Nucleus accumbens (tissue), 56 donors: ENCODE data around the gene ARMC6.
A peak's percentile ranks its signal among the peaks of the same experiment; 100 is the strongest.
"Not testable (repeated sequence)": the region's sequence is repeated elsewhere in the genome, so short reads cannot be mapped to it uniquely, and the experiment has no call there.

Experiments
- DNase-seq, 56 donors: peaks; one replicate each; lab custom pipeline; 2025; lab: John Stamatoyannopoulos, UW

Gene ARMC6

GRCh38 chr19:19021115-19021514 is 12.3 kb upstream of the ARMC6 start:
- DNase-seq: no peak

DNA sequence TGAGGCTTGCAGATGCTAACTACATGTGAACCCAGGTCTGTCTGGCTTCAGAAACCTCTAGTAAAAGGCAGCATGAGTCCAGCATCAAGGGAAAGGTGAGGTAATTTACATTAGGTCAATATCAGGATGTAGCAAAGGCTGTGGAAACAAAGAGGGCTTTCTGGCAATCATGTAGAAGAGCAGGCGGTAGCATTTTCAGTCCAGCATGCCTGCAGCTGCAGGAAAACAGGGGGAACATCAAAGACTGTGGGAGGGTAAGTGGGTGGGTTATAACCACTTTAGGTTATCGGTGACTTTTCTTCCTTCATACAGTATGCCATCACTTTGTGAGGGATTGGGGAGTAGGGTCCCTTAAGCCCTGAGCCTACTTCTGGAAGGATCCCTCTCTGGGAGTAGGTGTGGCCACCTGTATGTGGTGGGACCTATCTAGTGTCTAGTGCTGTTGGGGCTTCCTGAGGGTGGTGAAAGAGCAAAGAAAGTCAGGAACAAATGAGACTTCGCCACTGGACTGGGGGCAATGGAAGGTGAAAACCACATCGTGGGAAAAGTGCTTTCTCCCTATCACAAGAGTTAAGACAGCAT is 10.9 kb upstream of the ARMC6 start:
- DNase-seq: no peak

- not testable (repeated sequence) for DNase-seq
Observed at GRCh38 chr19:19023376-19023775, 10.0 kb upstream of the ARMC6 start.

GRCh38 chr19:19025861-19026260 is 7.5 kb upstream of the ARMC6 start:
- DNase-seq: no peak

GRCh38 chr19:19026299-19026971 is 7.0 kb upstream of the ARMC6 start:
- DNase-seq: peak in 2 of 56 donors; percentile 0 to 4

GRCh38 chr19:19027228-19027627 is 6.2 kb upstream of the ARMC6 start:
- no peak for DNase-seq

DNA sequence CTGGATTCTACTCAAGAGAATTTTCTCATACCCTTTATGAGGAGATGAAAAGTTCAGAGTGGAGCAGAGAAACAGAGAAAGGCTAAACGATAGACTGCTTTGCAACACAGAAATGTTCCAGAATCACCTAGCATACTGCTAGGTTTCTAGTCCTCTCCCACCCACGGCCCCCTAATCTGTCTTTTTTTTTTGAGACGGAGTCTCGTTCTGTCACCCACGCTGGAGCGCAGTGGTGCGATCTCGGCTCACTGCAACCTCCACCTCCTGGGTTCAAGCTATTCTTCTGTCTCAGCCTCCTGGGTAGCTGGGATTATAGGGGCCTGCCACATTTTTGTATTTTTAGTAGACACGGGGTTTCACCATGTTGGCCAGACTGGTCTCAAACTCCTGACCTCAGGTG is 4.9 kb upstream of the ARMC6 start:
- peak in 7 of 56 donors; percentile 1 to 26 (median 8) for DNase-seq

DNA sequence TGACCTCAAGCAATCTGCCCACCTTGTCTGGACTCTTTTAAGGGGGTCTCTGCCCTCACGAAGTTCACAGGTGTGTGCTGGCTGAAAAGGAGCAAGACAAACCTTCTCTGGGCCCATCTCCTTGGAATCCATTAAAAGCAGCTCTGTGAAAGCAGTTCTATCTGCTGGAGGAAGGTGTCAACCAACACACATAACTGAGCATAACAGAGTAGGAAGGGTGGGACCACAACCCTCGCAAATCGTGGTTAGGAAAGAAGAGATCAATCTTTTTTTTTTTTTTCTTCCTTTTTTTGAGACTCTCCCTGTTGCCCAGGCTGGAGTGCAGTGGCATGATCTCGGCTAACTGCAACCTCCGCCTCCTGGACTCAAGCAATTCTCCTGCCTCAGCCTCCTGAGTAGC is 1.5 kb upstream of the ARMC6 start:
- DNase-seq: no peak

GRCh38 chr19:19032420-19033175 is 805 bp upstream of the ARMC6 start:
- peak; percentile 3 to 94 (median 74) for DNase-seq

- no peak for DNase-seq
Observed at GRCh38 chr19:19033176-19033425, 302 bp upstream of the ARMC6 start.

DNA sequence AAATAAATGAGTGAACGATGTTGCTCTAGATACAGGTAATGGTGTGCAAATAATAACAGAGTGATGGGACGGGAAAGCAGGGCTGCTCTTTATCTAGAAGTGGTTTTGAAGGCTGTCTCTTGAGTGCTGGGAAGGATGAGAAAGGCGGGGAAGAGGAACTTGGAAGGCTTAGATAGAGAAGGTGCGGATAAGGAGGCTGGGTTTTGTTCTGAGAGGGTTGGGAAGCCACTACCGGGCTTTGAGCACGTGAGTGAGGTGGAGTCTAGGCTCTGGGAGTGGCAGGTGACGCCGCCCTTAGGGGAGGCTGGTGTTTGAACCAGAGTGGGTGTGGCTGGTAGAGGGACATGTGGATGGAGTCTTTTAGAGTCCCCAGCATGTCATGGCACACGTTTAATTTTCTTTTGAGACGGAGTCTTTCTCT is 811 bp downstream of the ARMC6 start:
- peak in 31 of 56 donors; percentile 1 to 66 (median 29) for DNase-seq

- DNase-seq: no peak
Observed at GRCh38 chr19:19039901-19040300, 6.5 kb downstream of the ARMC6 start.

- DNase-seq: no peak
Observed at GRCh38 chr19:19040417-19040816, 7.0 kb downstream of the ARMC6 start.

GRCh38 chr19:19042732-19043280 is 9.4 kb downstream of the ARMC6 start:
- DNase-seq: no peak

DNA sequence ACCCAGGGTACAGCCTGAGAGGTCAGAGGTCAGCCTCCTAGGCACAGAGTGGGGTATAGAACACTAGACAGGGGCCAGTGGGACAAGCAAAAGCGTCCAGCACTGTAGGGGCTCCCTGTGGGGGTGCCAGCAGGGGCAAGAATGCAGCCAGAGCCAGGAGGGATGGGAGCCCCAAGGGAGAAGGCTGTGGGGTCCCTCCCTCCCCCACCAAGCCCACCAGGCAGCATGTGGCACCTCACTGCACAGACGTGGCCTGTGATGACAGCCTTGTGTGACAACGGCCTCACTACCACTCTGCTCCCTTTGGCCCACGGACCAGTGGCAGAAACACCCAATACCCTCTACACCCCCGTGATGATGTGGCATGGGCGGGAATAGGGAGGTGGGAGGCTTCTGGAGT is 10.1 kb downstream of the ARMC6 start:
- DNase-seq: no peak

DNA sequence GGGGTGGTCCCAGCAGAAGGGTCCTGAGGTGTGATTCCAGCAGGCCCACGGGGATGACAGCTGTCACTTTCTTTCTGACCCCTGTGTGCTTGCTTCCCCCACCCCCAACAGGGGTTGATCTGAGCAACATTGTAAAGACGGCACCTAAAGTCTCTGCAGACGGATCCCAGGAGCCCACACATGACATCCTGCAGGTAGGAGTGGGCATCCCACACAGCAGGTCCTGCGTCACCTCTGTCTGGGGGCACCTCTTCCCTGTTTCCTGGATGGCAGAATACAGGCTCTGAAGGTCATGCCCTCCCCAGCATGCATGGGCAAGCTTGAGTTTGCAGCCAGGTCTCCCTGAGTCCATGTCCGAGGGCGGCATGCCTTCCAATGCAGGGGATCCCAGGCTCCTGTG is 10.5 kb downstream of the ARMC6 start:
- DNase-seq: peak in 3 of 56 donors; percentile 1 to 6 (median 4)

DNA sequence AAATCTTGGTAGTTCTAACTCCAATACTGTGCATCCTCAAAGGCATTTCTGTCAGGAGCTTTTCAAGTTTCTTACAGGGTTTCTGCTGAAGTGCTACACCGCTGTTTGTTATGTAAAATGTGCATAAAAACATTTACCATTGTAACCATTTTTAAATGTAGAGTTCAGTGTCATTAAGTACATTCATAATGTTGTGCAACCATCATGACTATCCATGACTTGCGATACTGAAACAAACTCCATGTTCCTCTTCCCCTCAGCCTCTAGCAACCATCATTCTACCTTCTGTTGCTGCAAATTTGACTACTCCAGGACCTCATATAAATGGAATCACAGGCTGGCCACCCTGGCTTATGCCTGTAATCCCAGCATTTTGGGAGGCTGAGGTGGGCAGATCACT is 16.0 kb downstream of the ARMC6 start:
- no peak for DNase-seq

GRCh38 chr19:19050104-19050503 is 16.7 kb downstream of the ARMC6 start:
- no peak for DNase-seq

DNA sequence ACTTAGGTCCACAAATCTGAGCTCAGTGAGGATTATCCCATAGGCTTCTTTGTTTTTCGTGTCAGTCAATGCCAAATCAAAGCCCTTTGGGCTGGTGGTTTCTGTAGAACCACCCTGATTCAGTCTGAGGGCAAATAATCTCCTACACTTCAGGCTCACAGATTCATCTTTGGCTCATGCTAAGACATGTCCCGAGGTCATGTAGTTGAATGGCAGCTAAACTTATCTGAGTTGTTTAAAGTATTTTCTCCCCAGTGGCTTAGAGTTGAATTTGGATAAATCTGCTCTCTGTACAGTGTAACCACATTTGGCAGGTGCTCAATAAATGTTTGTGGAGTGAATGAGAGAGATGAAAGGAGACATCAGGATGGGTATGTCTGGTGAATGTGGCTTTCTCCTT is 17.3 kb downstream of the ARMC6 start:
- no peak for DNase-seq

- DNase-seq: no peak
Observed at GRCh38 chr19:19051478-19052213, 18.2 kb downstream of the ARMC6 start.

- no peak for DNase-seq
Observed at GRCh38 chr19:19052921-19053320, 19.5 kb downstream of the ARMC6 start.
